Measurements from ENCODE around the gene ANO5.

- TF ChIP-seq POLR2A (IDR thresholded peaks at IDR 0.05; ENCODE audit: low read length) (no peak), GATA1 (IDR thresholded peaks at IDR 0.05; ENCODE audit: low read depth, low read length) (no peak)
These were observed 23.1 kb upstream of the ANO5 start for GRCh38 chr11:22169833-22170232.
